H1 (cell line): ENCODE results near the gene DNAJC9. TPM values are rescaled to one million over a fixed set of nuclear protein-coding genes. Genes with fewer than 3 reads are reported as not detected.

ENCODE experiments used
- CTCF ChIA-PET: fragments of 300-600 bp; sonication (Branson Sonifier 250); formaldehyde crosslinking; loops from one replicate; lab custom pipeline; 2021; ENCODE audit not compliant: partially characterized antibody; lab: Charles Lee
- POLR2A ChIA-PET: fragments of 300-600 bp; sonication (Branson Sonifier 250); formaldehyde crosslinking; loops from one replicate; lab custom pipeline; 2021; ENCODE audit warnings: inconsistent platforms; ENCODE audit not compliant: partially characterized antibody; lab: Charles Lee
- DNase-seq, 2 experiments: peaks; one replicate each; pipeline versions ENCODE4 v3.0.0 to v3.0.0-alpha.2; 2010 to 2022; ENCODE audit warnings: low spot score in 2 of 2, low read depth in 1 of 2, mixed read lengths in 1 of 2
- FAIRE-seq: peaks from 2 replicates; lab custom pipeline; 2011; peaks lifted over from hg19 to GRCh38; lab: Jason Lieb, UNC
- H2AFZ ChIP-seq: 2 replicates; pipeline ENCODE4 v1.8.1; 2012; ENCODE audit warnings: low read length, inconsistent platforms
- H2AK5ac ChIP-seq: 2 replicates; pipeline ENCODE4 v1.6.1; 2013; ENCODE audit warnings: low read depth, low read length
- H2BK120ac ChIP-seq: replicated peaks from 2 replicates; pipeline ENCODE3; 2013; ENCODE audit warnings: low read depth, low read length, inconsistent platforms
- H2BK12ac ChIP-seq: 2 replicates; pipeline ENCODE4 v1.6.1; 2013; ENCODE audit warnings: low read depth, low read length
- H2BK15ac ChIP-seq: 2 replicates; pipeline ENCODE4 v1.6.1; 2013; ENCODE audit warnings: low read length
- H2BK20ac ChIP-seq: 2 replicates; pipeline ENCODE4 v1.6.1; 2013; ENCODE audit warnings: low read length
- H2BK5ac ChIP-seq: 2 replicates; pipeline ENCODE4 v1.6.1; 2013; ENCODE audit warnings: low read depth, low read length
- H3K14ac ChIP-seq: 2 replicates; pipeline ENCODE4 v1.6.1; 2013; ENCODE audit warnings: inconsistent platforms; ENCODE audit not compliant: insufficient read length
- H3K18ac ChIP-seq: 2 replicates; pipeline ENCODE4 v1.6.1; 2013; ENCODE audit warnings: low read length; ENCODE audit errors: extremely low read depth
- H3K23ac ChIP-seq: 2 replicates; pipeline ENCODE4 v1.6.1; 2013; ENCODE audit warnings: inconsistent platforms; ENCODE audit not compliant: insufficient read length
- H3K23me2 ChIP-seq: 2 replicates; pipeline ENCODE4 v1.6.1; 2013; ENCODE audit warnings: low read depth, low read length
- H3K27ac ChIP-seq: 2 replicates; pipeline ENCODE4 v1.6.1; 2011; ENCODE audit warnings: low read depth, low read length, inconsistent platforms
- H3K27me3 ChIP-seq, 4 experiments: replicated peaks in 1 of 4; 1 replicate in 1 of 4; 2 replicates in 3 of 4; pipeline versions ENCODE4 v1.6.1 to v1.8.1; 2011 to 2013; ENCODE audit warnings: low read length in 3 of 4, mild to moderate bottlenecking in 3 of 4, inconsistent platforms in 2 of 4, mixed read lengths in 2 of 4, moderate library complexity in 1 of 4; ENCODE audit not compliant: control insufficient read depth in 3 of 4, insufficient read depth in 3 of 4; ENCODE audit errors: extremely low read depth in 1 of 4
- H3K36me3 ChIP-seq, 4 experiments: 2 replicates each; pipeline versions ENCODE4 v1.6.1 to v1.8.1; 2011 to 2013; ENCODE audit warnings: mild to moderate bottlenecking in 4 of 4, low read length in 3 of 4, moderate library complexity in 2 of 4, control low read depth in 1 of 4, inconsistent platforms in 1 of 4; ENCODE audit not compliant: insufficient read depth in 4 of 4, control insufficient read depth in 2 of 4
- H3K4ac ChIP-seq: replicated peaks from 2 replicates; pipeline ENCODE3; 2013; ENCODE audit warnings: low read length, low read depth, mixed read lengths, inconsistent platforms; ENCODE audit not compliant: insufficient read length
- H3K4me1 ChIP-seq, 4 experiments: replicated peaks in 1 of 4; 1 replicate in 1 of 4; 2 replicates in 3 of 4; pipeline versions ENCODE4 v1.6.1 to v1.8.1; 2011 to 2013; ENCODE audit warnings: low read length in 3 of 4, inconsistent platforms in 2 of 4, mixed read lengths in 1 of 4; ENCODE audit not compliant: insufficient read depth in 4 of 4, control insufficient read depth in 3 of 4
- H3K4me2 ChIP-seq, 2 experiments: 2 replicates each; pipeline versions ENCODE4 v1.6.1 to v1.8.1; 2011 to 2013; ENCODE audit warnings: low read depth in 2 of 2, low read length in 2 of 2, control low read depth in 1 of 2, inconsistent platforms in 1 of 2, mild to moderate bottlenecking in 1 of 2; ENCODE audit not compliant: insufficient read depth in 1 of 2
- H3K4me3 ChIP-seq, 4 experiments: fragments of 200-600, 300-600 bp in 1 of 4; sonication (generic), shearing (Covaris generic), sonication (Bioruptor Twin) in 1 of 4; 2 replicates each; pipeline versions ENCODE4 v1.5.1 to v1.8.1; 2011 to 2016; ENCODE audit warnings: low read length in 4 of 4, low read depth in 3 of 4, control low read depth in 2 of 4, inconsistent platforms in 2 of 4, mild to moderate bottlenecking in 2 of 4, mixed read lengths in 1 of 4, moderate library complexity in 1 of 4; ENCODE audit not compliant: insufficient read depth in 2 of 4; ENCODE audit errors: extremely low read depth in 1 of 4
- H3K56ac ChIP-seq: replicated peaks from 2 replicates; pipeline ENCODE3; 2013; ENCODE audit warnings: low read depth, mild to moderate bottlenecking, mixed read lengths, low read length, inconsistent platforms; ENCODE audit not compliant: insufficient read length
- H3K79me1 ChIP-seq: 2 replicates; pipeline ENCODE4 v1.6.1; 2013; ENCODE audit warnings: low read depth, low read length, control low read depth
- H3K79me2 ChIP-seq, 2 experiments: 2 replicates each; pipeline versions ENCODE4 v1.6.1 to v1.8.1; 2012 to 2013; ENCODE audit warnings: low read length in 2 of 2, mild to moderate bottlenecking in 2 of 2, inconsistent platforms in 1 of 2; ENCODE audit not compliant: insufficient read depth in 2 of 2, control insufficient read depth in 1 of 2
- H3K9ac ChIP-seq, 4 experiments: replicated peaks in 1 of 4; 1 replicate in 1 of 4; 2 replicates in 3 of 4; pipeline versions ENCODE4 v1.6.1 to v1.8.1; 2011 to 2013; ENCODE audit warnings: low read depth in 3 of 4, low read length in 3 of 4, control low read depth in 2 of 4, mild to moderate bottlenecking in 2 of 4, moderate library complexity in 2 of 4, inconsistent platforms in 1 of 4; ENCODE audit errors: extremely low read depth in 1 of 4
- H3K9me3 ChIP-seq, 2 experiments: 2 replicates each; pipeline versions ENCODE4 v1.6.1 to v1.8.1; 2012 to 2013; ENCODE audit warnings: mild to moderate bottlenecking in 2 of 2, moderate library complexity in 2 of 2, control low read depth in 1 of 2, inconsistent platforms in 1 of 2, low read depth in 1 of 2, low read length in 1 of 2, mixed read lengths in 1 of 2; ENCODE audit not compliant: insufficient read depth in 2 of 2
- H4K20me1 ChIP-seq, 2 experiments: replicated peaks in 1 of 2; 2 replicates each; pipeline versions ENCODE3 to v1.8.1; 2011 to 2013; ENCODE audit warnings: inconsistent platforms in 2 of 2, low read length in 2 of 2, mild to moderate bottlenecking in 1 of 2; ENCODE audit not compliant: insufficient read depth in 2 of 2, control insufficient read depth in 1 of 2
- H4K5ac ChIP-seq: 2 replicates; pipeline ENCODE4 v1.6.1; 2013; ENCODE audit warnings: low read length, low read depth, mixed read lengths, inconsistent platforms; ENCODE audit not compliant: insufficient read length
- H4K8ac ChIP-seq: 2 replicates; pipeline ENCODE4 v1.8.0; 2013; ENCODE audit warnings: mild to moderate bottlenecking, moderate library complexity, low read length, inconsistent platforms; ENCODE audit not compliant: insufficient read depth; ENCODE audit errors: extremely low read depth
- H4K91ac ChIP-seq: replicated peaks from 2 replicates; pipeline ENCODE3; 2013; ENCODE audit warnings: low read length, mixed read lengths, inconsistent platforms; ENCODE audit not compliant: insufficient read length
- CBX8 ChIP-seq: fragments of 300-800, 300-1000 bp; sonication (generic); IDR thresholded peaks from 2 replicates; pipeline ENCODE4 v1.7.1; 2016; ENCODE audit warnings: low read depth, low read length, borderline replicate concordance
- GABPA ChIP-seq: IDR thresholded peaks from 2 replicates; pipeline ENCODE4 v1.6.1; 2011; ENCODE audit warnings: mild to moderate bottlenecking, low read length, moderate library complexity, borderline replicate concordance; ENCODE audit not compliant: insufficient read depth
- HDAC2 ChIP-seq, 2 experiments: fragments of 300-600 bp in 1 of 2; sonication (generic) in 1 of 2; IDR thresholded peaks; 2 replicates each; pipeline ENCODE4 v1.6.1; 2011 to 2012; ENCODE audit warnings: low read depth in 2 of 2, low read length in 2 of 2, mild to moderate bottlenecking in 2 of 2, moderate library complexity in 2 of 2, borderline replicate concordance in 1 of 2, inconsistent platforms in 1 of 2
- KDM4A ChIP-seq: IDR thresholded peaks from one replicate; pipeline ENCODE4 v1.7.1; 2012; ENCODE audit warnings: low read depth, mild to moderate bottlenecking, moderate library complexity, low read length, inconsistent platforms; ENCODE audit not compliant: severe bottlenecking
- NRF1 ChIP-seq: IDR thresholded peaks from 2 replicates; pipeline ENCODE4 v1.6.1; 2011; ENCODE audit warnings: mild to moderate bottlenecking, low read depth, low read length, improper control_type of control experiment
- SAP30 ChIP-seq: fragments of 300-600 bp; sonication (generic); IDR thresholded peaks from 2 replicates; pipeline ENCODE4 v1.7.1; 2012; ENCODE audit warnings: low read length, moderate library complexity, mild to moderate bottlenecking, inconsistent platforms; ENCODE audit not compliant: insufficient read depth, insufficient replicate concordance
- WGBS, 2 experiments: shearing (Covaris generic) in 1 of 2; methylation state at CpG; one replicate each; pipeline versions ENCODE4 v1.1.6 to v1.1.7; 2013 to 2015; ENCODE audit warnings: low lambda C conversion rate in 2 of 2, mixed read lengths in 2 of 2, inconsistent platforms in 1 of 2, low coverage in 1 of 2, missing lambda C conversion rate in 1 of 2; ENCODE audit not compliant: insufficient replicate concordance in 2 of 2, insufficient coverage in 1 of 2, insufficient read length in 1 of 2; ENCODE audit errors: extremely low coverage in 1 of 2, missing lambda C conversion rate in 1 of 2; 5-methylcytosine and 5-hydroxymethylcytosine counted together
- polyA plus RNA-seq, 7 experiments: library from polyadenylated mRNA; depleted of rRNA in 3 of 7; stranded (reverse) in 5 of 7; unstranded in 2 of 7; fragments of >200 nt in 5 of 7; fragments of 200-250 nt in 2 of 7; gene quantifications; 1 replicate in 5 of 7; 2 replicates in 1 of 7; 4 replicates in 1 of 7; pipeline versions ENCODE4 v1.2.1 to v1.2.3, GENCODE V29; 2011 to 2013; ENCODE audit warnings: missing spikeins in 2 of 7, mixed read lengths in 2 of 7
- total RNA-seq: library from RNA; stranded (reverse); fragmentation: NEBNext Ultra II Directional; extraction: Animal tissue kit (Norgen Biotek cat#: 25700); gene quantifications from 2 replicates; pipeline ENCODE4 v1.2.1, GENCODE V29; 2021
- TF ChIP-seq, protein P1 (sequence below), 3 experiments: IDR thresholded peaks; 1 replicate in 2 of 3; 2 replicates in 1 of 3; pipeline versions ENCODE4 v1.5.1 to v1.6.1; 2011; ENCODE audit warnings: low read length in 3 of 3, mild to moderate bottlenecking in 3 of 3, inconsistent platforms in 2 of 3, low read depth in 1 of 3, moderate library complexity in 1 of 3; ENCODE audit not compliant: insufficient read depth in 1 of 3; ENCODE audit errors: control extremely low read depth in 1 of 3

The DNAJC9 gene
- total and polyA plus RNA-seq, 2 of the 8 experiments (the other 6 are each of a cell fraction or from before 2014, with no cell fraction given), result 26.0 to 32.2 TPM

DNA sequence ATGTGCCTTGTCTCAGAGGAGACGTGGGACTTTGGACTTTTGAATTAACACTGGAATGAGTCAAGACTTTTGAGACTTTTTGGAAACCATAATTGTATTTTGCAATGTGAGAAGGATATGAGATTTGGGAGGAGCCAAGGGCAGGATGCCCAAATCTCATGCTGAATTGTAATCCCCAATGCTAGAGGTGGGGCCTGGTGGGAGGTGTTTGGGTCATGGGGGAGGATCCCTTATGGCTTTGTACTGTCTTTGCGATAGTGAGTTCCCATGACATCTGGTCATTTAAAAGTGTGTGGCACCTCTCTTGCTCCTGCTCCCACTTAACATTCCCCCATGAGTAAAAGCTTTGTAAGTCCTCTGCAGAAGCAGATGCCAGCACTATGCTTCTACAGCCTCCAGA lies 39.2 kb downstream of the DNAJC9 start:
- no peak overlapping the region for H2BK12ac ChIP-seq
- H3K56ac ChIP-seq, result no peak overlapping the region
- no peak overlapping the region for H4K8ac ChIP-seq
- ChIA-PET POLR2A (interaction anchor here (0.6 to 1.6 kb wide), 2 partner anchors 29 to 39 kb away, joined by 3 to 6 read pairs; partner anchors contain the start of gene DNAJC9), CTCF (interaction anchor here (1.5 to 2.0 kb wide), 2 partner anchors 11 to 39 kb away, joined by 3 to 8 read pairs; no protein-coding TSS in a partner anchor)
- H4K20me1 ChIP-seq, result no peaks in the 10 kb centered on the region
- no peak overlapping the region for H2AK5ac ChIP-seq
- no peak overlapping the region for H3K4ac ChIP-seq
- H2BK20ac ChIP-seq, result no peak overlapping the region
- no peaks in the 10 kb centered on the region for H3K23me2 ChIP-seq
- H2BK120ac ChIP-seq, result no peak overlapping the region
- no peak overlapping the region for H4K91ac ChIP-seq
- no peak overlapping the region for H3K4me3 ChIP-seq
- no peak overlapping the region for H4K5ac ChIP-seq
- H3K23ac ChIP-seq, result no peak overlapping the region
- peaks cover 19 to 25% of the 10 kb centered on the region in 2 experiments for H3K9me3 ChIP-seq
- WGBS, 2 experiments, result 87% methylated on average over 2 of the region's 2 CpGs; no CpG with 5 or more reads in 1 of the 2 experiments
- no peaks in the 10 kb centered on the region for H3K79me2 ChIP-seq
- H3K27me3 ChIP-seq, result no peaks in the 10 kb centered on the region
- H3K4me1 ChIP-seq, result no peaks in the 10 kb centered on the region
- no peak overlapping the region for H3K4me2 ChIP-seq
- FAIRE-seq, result no peak
- no peak for DNase-seq
- TF ChIP-seq GABPA (no peak), NRF1 (no peak), CBX8 (no peak), HDAC2 (IDR thresholded peaks at IDR 0.05; ENCODE audit: borderline replicate concordance in 1 of 2, low read depth in 2 of 2, low read length in 2 of 2) (no peak), SAP30 (no peak), KDM4A (no peak)
- TF ChIP-seq, protein P1, sequence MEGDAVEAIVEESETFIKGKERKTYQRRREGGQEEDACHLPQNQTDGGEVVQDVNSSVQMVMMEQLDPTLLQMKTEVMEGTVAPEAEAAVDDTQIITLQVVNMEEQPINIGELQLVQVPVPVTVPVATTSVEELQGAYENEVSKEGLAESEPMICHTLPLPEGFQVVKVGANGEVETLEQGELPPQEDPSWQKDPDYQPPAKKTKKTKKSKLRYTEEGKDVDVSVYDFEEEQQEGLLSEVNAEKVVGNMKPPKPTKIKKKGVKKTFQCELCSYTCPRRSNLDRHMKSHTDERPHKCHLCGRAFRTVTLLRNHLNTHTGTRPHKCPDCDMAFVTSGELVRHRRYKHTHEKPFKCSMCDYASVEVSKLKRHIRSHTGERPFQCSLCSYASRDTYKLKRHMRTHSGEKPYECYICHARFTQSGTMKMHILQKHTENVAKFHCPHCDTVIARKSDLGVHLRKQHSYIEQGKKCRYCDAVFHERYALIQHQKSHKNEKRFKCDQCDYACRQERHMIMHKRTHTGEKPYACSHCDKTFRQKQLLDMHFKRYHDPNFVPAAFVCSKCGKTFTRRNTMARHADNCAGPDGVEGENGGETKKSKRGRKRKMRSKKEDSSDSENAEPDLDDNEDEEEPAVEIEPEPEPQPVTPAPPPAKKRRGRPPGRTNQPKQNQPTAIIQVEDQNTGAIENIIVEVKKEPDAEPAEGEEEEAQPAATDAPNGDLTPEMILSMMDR (IDR thresholded peaks at IDR 0.05; ENCODE audit: control extremely low read depth in 1 of 3, insufficient read depth in 1 of 3, low read depth in 1 of 3, low read length in 3 of 3), result no peak
- peaks cover 0 to 6% (median 1%) of the 10 kb centered on the region in 4 experiments; a peak in 2 of 8 replicates for H3K36me3 ChIP-seq
- no peak overlapping the region for H2AFZ ChIP-seq
- no peak overlapping the region for H2BK15ac ChIP-seq
- no peak overlapping the region for H2BK5ac ChIP-seq
- no peak overlapping the region for H3K27ac ChIP-seq
- no peak overlapping the region for H3K14ac ChIP-seq
- no peaks in the 10 kb centered on the region for H3K79me1 ChIP-seq
- H3K9ac ChIP-seq, result no peak overlapping the region
- no peak overlapping the region for H3K18ac ChIP-seq
